Measurements from ENCODE around the gene CXorf65.
A peak's percentile ranks its signal among the peaks of the same experiment; 100 is the strongest.

CXorf65 gene

DNA sequence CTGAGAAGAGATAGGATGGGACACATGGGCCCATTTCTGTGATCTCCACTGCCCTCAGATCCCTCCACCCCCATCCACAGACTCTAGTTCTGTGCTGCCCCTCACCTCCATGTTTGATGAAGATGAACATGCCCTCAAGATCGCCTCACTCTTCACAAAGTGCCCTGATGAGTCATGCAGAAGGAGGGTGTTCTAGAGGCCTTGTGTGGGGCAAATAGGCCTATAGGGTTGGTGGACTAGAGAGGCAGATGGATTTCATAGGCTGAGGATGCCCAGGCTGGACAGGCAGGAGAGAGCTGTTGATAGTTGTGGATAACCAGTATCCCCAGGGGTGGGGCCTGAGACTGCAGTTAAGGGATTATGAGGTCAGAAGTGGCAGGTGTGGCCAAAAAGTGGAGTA lies at the start of gene CXorf65:
CXorf65 (minus strand) TSS at position 314 of the 400 bp plus-strand sequence; CDS start at position 130, 184 bp downstream.
- DNase-seq (ENCODE audit: low read depth): no peak

DNA sequence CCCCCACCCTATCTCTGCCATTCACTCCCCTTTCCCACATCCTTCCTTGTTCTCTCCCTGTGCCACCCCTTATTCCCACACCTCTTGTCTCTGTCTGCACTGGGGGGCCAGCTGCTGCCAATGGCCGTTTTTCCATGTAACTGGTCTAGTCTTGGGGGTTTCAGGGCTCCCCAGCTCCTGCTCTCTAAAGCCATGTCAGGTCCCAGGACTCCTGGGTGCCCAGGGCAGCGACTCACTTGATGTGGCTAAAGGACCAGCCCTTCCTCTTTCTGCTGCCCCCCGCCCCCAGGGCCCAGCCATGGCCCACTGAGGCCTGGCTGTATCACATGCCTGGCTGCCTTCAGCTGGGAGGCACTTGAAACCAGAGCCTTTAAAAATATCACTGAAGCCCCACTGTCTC lies 48.1 kb upstream of the CXorf65 start:
- DNase-seq (ENCODE audit: low read depth): no peak

DNA sequence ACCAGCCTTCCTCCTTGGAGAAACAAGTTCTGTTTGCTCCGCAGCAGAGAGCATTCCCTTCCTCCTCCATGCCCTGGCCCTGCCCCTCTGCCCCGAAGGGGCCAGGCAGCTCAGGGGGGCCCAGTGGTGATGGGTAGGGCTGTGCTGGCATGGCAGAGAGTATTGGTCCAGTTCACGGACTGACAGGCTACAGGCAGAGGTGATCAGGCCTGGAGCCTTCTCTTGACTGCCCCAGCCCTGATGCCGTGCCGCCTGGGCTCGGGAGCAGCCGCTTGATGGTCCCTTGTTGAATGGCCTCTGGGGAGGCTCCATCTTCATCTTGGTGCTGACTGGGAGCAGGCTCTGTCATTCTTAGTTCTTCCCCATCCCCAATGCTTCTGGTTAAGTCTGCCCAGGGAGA lies 47.7 kb upstream of the CXorf65 start:
- DNase-seq (ENCODE audit: low read depth): no peak

DNA sequence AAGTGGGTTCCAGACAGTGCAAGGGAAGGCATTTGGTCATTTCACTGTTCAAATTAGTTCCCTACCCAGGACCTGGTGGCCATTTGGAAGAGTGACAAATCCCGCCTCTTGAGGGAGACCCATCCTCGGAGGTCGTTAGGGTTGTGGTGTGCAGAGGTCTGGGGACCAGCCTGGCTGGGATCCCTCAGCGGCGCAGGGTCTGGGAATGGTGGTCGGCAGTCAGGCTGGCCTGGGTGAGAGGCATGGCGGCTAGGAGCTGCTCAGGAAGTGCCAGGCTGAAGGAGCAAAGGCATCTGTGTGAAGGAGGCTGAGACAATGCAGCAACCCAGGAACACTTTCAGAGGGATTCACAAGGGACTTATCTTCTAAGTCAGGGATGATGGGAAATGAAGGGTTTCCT lies 44.8 kb upstream of the CXorf65 start:
- no peak for DNase-seq (ENCODE audit: low read depth)

DNA sequence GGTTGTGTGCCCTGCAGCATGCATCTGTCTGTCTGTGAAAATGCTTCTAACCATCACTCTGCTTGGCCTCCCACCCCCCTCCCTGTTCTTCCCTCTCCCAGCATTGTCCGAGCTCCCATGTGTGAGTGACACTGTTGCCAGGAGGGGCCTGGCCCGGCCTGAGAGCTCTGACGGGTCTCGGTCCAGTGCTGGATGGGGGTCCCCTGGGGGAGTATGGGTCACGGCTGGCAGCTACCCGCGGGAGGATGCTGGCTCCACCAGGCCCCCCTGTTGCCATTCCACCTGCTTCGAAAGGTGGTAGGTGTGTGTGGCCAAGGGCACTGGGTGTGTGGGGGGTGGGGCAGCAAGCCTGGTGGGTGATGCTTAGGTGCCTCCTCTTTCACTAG lies 41.7 kb upstream of the CXorf65 start:
- DNase-seq (ENCODE audit: low read depth): no peak

DNA sequence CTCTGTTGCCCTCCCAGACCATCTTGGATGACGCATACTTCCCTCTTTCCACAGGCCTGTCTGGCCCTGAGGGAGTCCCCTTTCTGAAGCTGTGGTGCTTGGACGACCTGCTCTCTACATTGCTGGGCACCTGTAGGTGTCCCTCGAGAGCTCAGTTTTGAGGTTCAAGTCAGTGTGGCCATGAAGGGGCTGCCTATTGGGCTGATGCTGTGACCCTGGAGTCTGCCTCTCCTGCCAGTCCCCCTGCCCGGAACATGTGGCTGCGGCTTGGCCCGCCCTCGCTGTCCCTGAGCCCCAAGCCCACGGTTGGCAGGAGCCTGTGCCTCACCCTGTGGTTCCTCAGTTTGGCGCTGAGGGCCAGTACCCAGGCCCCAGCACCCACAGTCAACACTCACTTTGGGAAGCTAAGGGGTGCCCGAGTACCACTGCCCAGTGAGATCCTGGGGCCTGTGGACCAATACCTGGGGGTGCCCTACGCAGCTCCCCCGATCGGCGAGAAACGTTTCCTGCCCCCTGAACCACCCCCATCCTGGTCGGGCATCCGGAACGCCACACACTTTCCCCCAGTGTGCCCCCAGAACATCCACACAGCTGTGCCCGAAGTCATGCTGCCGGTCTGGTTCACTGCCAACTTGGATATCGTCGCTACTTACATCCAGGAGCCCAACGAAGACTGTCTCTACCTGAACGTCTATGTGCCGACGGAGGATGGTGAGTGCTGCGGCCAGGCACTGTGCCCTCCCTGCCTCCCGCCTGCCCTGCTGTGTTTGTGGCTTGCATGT lies 41.1 kb upstream of the CXorf65 start:
- no peak for DNase-seq (ENCODE audit: low read depth)

DNA sequence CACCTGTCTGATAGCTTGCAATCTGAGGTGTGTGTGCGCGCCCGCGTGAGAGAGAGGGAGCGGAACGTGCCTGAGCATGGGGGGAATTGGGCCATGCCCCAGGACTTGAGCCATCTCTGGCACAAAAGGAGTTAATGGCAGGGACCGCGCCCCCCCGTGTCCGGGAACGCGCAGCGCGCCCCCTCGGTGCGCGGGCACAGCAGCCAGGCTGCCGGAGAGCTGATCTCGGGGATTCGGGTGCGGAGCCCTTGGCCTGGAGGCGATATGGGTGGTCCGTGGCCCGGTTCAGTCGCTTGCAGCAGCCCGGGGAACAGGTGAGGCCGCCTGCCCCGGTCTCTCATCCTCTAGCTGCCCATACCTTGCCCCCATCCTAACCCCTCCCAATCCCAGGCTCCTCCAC lies 38.1 kb upstream of the CXorf65 start, which contains the start of gene NLGN3:
NLGN3 (plus strand) TSS at position 191 of the 400 bp plus-strand sequence. CDS start 2,909 bp downstream, outside the sequence.
- no peak for DNase-seq (ENCODE audit: low read depth)

DNA sequence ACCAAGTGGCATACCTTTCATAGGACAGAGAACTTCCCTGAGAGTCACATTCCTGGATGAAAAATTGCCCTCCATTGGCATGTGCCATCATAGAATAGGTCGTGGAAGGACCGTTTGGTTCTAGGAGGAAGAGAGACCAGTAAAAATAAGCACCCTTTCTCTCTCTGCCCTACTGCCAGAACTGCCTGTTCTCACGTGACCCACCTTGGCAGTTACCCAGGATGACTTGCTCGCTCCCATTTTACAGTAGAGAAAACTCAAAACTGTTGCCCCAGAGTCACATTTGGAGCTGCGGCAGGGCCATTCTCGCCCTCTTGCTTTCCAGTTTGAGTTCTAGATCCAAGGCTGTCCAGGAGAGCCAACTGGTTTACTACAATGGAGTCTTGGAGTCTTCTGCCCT lies 37.0 kb upstream of the CXorf65 start:
- peak; percentile 17 for DNase-seq (ENCODE audit: low read depth)

DNA sequence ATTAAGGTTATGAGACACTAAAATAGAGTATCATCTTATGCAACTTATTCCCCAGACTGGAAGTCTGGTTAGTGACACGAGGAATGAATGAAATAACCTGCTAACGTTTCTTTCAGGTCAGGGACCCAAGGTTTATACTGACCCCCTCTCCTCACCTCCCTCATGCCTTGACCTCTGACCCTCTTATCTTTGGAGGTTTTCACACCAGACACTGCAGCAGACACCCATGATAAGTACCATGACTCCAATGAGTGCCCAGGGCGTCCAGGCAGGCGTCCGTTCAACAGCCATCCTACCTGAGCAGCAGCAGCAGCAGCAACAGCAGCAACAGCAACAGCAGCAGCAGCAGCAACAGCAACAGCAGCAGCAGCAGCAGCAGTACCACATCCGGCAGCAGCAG lies 33.9 kb upstream of the CXorf65 start:
- DNase-seq (ENCODE audit: low read depth): no peak

DNA sequence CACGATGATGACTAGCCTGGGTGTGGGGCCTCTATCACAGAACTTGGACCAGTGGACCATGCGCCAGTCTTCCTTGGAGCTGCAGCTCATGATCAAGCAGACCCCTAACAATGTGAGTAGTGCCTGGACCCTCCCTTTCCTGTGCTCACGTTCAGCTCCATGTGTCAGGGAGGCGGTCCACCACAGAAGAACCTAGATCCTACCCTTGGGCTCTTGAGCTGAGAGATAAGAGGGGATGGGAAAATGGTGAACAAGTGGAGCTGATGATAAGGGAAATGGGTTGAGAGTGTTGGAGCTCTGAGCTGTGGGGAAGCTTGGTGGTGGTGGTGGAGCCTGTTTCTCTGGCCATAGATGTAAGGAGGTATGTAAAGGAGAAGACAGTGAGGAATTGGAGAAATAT lies 25.0 kb upstream of the CXorf65 start:
- DNase-seq (ENCODE audit: low read depth): no peak

DNA sequence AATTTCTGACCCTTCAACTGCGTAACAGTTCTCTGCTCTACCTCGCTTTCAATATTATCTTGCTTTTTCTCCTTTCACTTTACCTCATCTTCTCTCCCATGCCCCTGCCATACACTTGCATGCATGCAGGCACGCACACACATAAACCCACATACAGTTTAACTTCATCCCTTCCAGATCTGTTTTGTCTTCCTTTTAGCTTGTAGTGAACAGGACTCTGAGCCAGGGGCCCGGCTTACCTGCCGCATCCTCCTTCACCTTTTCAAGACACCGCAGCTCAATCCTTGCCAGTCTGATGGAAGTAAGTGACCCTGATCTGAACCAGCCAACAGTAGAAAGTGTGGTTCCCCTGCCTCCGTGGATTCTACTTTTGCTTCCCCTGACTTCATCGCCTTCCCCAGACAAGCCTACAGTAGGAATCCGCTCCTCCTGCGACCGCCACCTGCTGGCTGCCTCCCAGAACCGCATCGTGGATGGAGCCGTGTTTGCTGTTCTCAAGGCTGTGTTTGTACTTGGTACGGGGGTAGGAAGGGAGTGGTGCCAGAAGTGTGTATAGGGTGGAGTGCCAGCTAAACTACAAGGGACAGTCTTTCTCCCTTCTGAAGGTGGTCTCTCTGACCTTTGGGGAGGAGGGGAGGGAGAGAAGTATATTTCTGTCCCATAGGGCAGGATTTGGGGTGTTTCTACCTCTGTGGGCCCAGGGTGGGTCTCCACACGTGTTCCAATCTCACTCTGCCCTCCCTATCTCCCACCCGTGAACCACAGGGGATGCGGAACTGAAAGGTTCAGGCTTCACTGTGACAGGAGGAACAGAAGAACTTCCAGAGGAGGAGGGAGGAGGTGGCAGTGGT lies 22.6 kb upstream of the CXorf65 start:
- peak; percentile 34 for DNase-seq (ENCODE audit: low read depth)

DNA sequence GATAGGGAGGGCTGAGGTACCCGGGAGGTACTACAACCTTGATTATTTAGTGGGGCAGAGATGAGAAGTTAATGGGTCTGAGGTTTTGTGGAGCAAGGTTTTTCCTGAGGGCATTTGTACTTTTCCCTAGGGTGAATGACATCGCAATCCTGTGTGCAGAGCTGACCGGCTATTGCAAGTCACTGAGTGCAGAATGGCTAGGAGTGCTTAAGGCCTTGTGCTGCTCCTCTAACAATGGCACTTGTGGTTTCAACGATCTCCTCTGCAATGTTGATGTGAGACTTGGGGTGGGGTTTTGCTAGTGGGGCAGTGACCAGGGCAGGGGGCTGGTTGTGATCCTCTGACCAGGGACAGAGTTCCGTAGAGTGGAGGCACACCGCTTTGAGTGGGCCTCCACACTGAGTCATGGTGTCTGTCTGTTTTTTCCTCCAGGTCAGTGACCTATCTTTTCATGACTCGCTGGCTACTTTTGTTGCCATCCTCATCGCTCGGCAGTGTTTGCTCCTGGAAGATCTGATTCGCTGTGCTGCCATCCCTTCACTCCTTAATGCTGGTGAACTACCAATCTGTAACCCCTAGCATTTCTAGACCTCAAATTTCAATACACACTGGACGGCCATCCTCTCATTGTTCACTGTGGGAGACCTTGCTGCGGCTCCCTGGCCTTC lies 21.8 kb upstream of the CXorf65 start:
- DNase-seq (ENCODE audit: low read depth): no peak

DNA sequence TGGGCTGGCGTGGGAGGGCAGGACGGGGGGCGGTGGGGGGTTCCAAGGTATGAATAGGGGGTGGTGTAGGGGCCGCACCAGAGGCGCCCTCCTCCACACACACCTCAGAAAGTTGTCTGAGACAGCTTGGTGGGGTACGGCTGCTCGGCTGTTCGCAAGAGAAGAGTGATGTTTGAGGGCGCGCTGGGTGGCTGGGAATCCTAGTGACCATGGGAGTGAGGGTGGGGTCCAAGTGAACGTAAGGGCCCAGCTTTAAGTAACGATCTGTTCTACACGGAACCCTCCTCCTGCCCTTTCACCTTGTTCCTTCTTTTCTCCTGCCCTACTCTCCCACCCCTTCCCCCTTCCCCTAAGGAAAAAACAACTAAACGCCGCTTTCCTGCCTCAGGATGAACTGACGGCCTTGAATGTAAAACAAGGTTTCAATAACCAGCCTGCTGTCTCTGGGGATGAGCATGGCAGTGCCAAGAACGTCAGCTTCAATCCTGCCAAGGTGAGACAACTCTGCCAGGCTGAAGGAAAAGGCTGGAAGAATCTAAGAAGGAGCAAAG lies 12.5 kb upstream of the CXorf65 start:
- DNase-seq (ENCODE audit: low read depth): no peak

DNA sequence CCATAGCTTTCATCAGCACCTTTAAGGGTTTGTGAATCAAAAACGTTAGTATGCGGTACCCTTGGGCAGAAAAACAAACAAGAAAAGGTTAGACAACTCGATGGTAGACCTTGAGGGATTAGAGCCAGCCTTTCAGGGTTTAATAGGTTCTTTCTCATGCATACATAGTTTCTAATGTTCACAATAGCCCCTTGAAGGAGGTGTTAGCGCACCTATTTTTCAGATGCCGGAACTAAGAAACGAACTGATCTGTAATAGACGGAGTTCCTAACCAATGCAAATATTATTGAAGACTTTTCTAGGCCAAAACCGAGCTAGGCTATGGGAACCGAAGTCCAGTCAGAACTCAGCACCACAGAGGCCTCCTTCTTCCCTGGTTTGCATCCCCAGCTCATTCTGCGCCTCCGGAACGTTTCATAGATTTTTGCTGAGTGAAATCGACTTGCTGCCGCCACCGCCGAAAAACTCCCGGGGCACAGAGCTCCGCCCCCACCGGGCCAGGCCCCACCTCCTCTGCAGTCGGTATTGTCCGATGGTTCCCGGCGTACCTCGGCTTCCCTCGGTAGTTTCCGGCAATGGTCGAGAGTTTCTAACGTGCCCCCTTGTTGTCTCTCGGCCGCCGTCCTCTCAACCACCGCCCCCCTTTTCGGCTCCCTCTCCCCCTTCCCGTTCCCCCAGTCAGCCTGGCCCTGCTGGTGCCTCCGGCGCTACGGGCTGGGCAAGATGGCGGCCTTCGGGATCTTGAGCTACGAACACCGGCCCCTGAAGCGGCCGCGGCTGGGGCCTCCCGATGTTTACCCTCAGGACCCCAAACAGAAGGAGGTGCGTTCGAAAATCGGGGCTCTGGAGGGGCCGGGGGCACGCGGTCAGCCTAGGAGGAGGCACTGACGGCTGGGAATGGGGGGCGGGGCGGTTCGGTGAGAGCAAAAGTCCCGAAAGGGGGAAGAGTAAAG lies 11.8 kb upstream of the CXorf65 start, which contains the start of gene MED12:
MED12 (plus strand) TSS at position 565 of the 953 bp plus-strand sequence; CDS start at position 724, 159 bp downstream.
- peak; percentile 56 for DNase-seq (ENCODE audit: low read depth)

DNA sequence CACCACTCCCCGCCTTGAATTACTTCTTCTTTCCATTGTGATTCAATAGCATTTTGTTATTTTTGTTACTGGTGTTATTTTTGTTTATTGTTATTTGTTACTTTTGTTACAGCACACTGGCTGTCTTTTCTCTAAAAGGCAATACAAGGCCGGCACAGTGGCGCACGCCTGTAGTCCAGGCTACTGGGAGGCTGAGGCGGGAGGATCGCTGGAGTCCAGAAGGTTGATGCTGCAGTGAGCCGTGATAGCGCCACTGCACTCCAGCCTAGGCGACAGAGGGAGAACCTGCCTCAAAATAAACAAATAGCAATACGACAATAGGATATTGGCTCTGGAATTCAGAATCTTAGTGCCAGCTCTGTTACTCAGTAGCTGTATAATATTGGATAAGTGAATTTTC lies 10.8 kb upstream of the CXorf65 start:
- no peak for DNase-seq (ENCODE audit: low read depth)

DNA sequence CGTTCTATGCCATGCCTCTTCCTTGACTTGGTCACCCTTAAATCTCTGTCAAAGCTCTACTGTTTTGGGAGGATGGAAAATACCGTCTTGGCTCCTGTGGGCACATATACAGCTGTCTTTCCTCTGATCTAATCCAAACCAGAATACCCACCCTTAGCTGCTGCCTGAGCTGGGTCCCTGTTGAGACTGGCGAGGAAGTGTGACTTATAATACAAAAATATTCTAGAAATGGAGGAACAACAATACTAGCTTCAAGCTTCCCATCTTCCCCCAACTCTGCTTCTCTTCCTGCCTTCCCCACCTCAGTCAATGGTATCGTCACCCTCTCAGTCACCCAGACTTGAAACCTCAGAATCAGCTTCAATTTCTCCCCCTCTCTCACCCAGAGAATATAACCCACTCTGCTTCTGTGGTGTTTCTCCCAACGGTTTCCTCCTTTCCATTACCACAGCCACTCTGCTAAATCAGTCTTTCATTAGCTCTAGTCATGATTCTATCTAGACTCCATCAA lies 5.4 kb upstream of the CXorf65 start:
- no peak for DNase-seq (ENCODE audit: low read depth)

DNA sequence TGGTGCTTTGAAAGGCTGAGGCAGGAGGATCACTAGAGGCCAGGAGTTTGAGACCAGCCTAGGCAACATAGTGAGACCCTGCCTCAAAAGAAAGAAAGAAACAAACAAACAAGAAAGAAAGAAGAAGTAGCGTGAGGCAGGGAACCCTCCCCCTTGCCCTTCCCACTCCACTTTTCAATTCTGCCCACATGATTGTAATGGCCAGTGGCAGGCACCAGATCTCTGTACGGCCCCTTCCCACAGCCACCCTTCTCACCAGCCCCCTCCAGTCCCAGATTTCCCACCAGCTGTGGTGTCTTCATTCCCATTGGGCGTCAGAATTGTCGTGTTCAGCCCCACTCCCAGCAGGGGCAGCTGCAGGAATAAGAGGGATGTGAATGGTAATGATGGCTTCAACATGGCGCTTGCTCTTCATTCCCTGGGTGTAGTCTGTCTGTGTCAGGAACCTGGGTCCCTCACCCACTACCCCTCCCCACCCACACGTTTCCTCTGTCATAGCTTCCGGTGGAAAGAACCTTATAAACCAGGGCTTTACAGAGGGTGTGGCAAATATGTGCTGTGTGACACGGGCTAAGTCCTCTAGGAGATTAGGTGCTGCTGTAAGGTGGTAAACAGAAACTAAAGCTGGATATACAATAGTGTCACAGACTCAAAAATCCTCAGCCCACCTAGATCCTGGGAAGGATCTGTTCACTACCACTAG lies 4.8 kb upstream of the CXorf65 start, which contains the start of gene IL2RG:
IL2RG (minus strand) TSS at position 437 of the 703 bp plus-strand sequence; CDS start at position 399, 38 bp downstream.
- no peak for DNase-seq (ENCODE audit: low read depth)

DNA sequence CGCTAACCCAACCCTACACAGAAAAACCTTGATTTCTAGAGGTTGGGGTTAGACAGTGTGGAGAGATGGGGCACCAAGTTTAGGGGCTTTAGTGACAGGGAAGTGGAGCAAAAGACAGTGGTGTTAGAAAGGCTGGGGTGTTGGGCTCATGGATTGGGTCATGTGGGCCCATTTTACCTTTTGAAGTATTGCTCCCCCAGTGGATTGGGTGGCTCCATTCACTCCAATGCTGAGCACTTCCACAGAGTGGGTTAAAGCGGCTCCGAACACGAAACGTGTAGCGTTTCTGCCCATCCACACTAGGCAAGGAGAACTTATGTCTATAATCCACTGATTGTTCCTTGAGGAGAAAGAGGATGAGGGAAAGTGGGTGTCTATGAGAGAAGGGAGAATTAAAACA lies 2.5 kb upstream of the CXorf65 start:
- DNase-seq (ENCODE audit: low read depth): no peak

DNA sequence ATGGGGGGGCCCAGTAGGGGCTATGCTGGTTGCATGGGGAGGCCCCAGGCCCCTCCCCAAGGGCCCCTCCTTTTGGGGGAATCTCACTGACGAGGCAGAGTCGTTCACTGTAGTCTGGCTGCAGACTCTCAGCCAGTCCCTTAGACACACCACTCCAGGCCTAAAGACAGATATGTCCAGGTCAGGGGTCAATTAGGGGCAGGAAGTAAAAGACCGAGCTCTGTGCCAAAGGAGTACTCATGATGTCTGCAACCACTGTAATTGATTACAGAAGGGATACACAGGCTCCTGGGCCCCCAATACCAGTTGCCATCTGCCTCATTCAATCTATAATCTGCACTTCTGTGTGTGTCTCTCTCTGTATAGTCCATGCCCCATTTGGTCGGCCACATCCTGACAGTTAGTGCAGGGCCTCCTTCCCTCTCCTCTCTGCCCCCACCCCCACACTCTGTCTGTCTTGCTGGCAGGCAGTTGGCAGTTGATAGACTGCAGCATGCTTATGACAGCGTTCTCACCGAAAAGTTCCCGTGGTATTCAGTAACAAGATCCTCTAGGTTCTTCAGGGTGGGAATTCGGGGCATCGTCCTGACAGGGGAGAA lies 1.3 kb upstream of the CXorf65 start:
- no peak for DNase-seq (ENCODE audit: low read depth)

DNA sequence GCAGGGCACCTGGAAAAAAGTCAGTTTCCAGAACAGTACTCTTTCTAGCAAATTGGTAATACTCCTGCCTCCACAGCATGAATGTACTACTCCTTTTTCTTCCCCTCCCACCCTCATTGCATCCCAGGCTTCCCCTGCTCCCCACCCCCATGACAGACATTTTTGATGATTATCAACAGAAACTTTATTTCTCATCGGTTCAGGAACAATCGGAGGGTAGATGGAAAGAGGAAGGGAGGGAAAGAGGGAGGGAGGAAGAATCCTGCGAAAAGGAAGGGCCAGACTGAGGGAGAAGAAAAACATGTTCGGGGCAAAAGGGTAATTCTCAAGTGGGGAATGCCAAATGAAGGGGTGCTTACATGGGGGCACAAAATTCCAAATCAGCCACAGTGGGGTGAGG lies 705 bp upstream of the CXorf65 start:
- DNase-seq (ENCODE audit: low read depth): no peak

All from fibroblast of the conjunctiva (primary cell).